GM12874 (cell line): ENCODE data around the gene TACR1.

ENCODE experiments used
- TF ChIP-seq, protein P1 (sequence below): IDR thresholded peaks from 2 replicates; pipeline ENCODE4 v1.5.1; 2011; ENCODE audit warnings: low read depth, mild to moderate bottlenecking, control low read depth, low read length, moderate library complexity; ENCODE audit not compliant: insufficient read depth

The TACR1 gene

DNA sequence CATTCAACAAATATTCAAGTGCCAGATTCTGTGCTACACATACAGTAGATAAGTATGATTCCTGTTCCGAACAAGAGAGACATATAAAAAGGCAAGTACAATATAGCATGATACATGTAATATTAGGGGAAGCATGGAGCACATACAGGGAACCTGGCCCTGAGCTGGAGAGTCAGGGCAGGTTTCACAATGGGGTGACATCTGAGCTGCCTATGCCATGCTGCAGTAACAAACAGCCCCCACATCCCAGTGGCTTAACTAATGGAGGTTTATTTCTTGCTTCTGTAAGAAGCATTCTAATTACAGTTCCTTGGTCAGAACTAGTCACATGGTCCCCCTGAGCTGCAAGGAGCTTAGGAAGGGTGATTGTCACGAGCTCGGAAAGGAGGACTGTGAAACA lies 27.3 kb upstream of the TACR1 start:
- TF ChIP-seq, protein P1, sequence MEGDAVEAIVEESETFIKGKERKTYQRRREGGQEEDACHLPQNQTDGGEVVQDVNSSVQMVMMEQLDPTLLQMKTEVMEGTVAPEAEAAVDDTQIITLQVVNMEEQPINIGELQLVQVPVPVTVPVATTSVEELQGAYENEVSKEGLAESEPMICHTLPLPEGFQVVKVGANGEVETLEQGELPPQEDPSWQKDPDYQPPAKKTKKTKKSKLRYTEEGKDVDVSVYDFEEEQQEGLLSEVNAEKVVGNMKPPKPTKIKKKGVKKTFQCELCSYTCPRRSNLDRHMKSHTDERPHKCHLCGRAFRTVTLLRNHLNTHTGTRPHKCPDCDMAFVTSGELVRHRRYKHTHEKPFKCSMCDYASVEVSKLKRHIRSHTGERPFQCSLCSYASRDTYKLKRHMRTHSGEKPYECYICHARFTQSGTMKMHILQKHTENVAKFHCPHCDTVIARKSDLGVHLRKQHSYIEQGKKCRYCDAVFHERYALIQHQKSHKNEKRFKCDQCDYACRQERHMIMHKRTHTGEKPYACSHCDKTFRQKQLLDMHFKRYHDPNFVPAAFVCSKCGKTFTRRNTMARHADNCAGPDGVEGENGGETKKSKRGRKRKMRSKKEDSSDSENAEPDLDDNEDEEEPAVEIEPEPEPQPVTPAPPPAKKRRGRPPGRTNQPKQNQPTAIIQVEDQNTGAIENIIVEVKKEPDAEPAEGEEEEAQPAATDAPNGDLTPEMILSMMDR, result no peak

DNA sequence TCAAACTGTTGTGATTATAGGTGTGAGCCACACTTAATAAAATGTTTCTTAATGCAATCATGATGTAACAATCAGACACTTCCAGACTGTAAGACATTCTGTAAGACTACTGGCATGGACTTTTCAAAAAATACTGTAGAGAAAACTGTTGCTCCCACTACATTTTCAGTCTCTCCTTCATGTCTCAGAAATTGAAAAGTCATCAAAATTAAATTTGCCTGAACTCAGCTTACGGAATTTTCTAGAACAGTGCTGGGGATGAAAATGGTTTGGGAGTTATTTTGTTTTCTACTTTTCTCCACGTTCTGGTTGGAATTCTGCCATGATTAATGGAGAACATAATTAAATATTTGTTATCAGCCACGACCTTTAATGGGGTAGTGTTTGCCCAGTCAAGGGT lies 26.8 kb upstream of the TACR1 start:
- TF ChIP-seq, protein P1, result no peak

DNA sequence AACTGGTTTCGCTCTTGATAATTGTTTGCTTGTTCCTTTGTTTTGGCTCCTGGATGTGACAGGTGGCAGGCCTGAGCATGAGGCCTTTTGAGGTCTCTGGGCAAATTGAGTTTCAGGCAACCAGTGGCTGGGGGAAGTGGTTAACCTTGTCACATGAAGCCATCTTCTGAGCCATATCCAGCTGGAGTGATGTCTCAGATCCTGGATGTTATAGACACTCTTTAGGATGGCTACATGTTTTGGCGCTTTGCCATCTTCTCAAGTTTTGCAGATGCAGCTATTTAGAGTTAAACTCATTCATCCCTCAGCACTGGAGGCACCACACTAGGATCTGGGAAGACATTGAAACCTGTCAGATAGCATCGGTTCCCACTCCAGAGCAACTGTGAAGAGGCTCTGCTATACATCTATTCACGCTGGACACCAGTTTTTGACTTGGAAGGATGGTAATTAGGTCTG lies 25.3 kb upstream of the TACR1 start:
- TF ChIP-seq, protein P1, result no peak

DNA sequence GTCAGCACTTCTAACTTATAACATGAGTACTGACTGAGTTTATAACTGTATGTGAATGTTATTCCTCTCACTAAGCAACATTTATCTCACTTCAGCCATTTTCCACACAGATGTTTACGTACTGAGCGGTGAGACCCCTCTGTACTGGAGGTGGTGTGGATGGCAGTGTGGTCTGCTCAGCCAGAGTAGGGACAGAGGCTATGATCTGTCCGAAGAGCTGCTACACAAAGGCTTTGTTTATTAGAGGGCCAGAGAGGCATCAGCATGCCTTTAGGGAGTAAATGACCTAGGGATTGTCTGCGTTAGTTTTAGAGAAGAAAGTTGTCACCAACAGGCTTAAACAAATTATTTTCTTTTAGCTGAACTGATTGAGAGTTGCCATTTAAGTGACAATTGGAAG lies 23.2 kb upstream of the TACR1 start:
- TF ChIP-seq, protein P1, result no peak

DNA sequence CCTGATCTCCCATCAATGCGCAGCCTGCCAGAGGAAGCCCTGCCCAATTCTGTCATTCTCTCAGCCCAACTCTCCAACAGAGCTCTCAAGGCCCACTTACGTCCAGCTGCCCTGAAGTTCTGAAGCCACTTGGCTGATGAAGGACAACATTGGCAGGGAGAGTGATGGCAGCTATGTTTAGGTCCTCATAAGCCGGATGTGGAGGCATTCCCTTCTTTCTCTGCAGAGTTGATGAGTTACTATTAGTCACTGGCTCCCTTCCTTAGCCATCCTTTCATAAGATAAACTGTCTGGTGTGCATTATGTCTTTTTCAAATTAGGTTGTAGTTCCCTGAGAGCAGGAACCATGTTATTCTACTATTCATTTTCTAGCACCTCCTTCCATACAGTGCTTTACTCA lies 22.5 kb upstream of the TACR1 start:
- TF ChIP-seq, protein P1, result no peak

DNA sequence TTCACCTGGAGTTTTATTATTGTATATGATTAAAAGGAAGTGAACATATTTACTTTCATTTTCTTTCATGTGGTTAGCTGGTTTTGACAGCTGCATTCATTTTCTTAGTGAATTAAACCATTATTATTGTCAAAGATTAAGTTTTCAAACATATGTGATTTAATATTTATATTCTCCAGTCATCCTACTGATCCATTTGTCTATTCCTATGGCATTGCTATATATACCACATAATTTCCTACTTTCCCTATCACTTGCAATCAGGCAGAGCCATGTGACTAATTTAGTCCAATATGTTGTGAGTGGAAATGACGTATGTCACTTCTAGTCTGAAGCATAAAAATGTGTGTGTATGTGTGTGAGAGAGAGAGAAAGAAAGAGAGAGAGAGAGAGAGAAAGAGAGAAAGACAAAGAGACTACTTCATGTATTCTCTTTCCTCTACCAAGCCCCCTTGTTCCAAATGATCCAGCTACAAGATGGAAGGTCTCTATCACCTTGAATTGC lies 12.0 kb upstream of the TACR1 start:
- TF ChIP-seq, protein P1, result no peak

DNA sequence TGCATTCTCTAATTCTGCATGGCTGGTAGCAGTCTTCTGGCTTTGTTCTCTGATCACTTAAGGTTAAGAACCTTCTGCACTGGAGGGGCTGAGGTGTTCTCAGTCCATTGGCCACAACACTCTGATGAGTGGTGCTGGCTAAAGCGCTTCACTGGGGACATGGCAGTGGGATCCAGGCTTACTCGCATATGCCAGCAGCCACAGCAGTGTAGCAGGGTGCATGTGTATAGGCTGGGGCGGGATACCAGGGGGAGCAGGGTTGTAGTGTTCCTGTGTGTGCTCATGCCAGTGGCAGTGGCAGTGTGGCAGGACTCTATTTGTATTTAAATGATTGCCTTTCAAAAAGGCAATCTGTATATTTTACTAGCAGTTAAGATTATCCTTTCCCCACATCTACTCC lies 11.1 kb upstream of the TACR1 start:
- TF ChIP-seq, protein P1, result no peak
